HEK293 (cell line): ENCODE measurements around the gene KLHL29.

ENCODE experiments used
- CTCF ChIA-PET: fragments of 350-600 bp; formaldehyde crosslinking; extraction: SDS; loops from one replicate; lab custom pipeline; 2021; ENCODE audit warnings: antibody characterized with exemption; lab: Yijun Ruan, JAX
- POLR2A ChIA-PET: fragments of 300-600 bp; formaldehyde crosslinking; extraction: SDS; loops from one replicate; lab custom pipeline; 2020; ENCODE audit warnings: antibody characterized with exemption, inconsistent platforms; lab: Yijun Ruan, JAX
- H3K27ac ChIP-seq: fragments of 200-500 bp; sonication (Bioruptor generic); 2 replicates; pipeline ENCODE4 v1.5.1; 2014; ENCODE audit warnings: low read depth, low read length, control low read depth, inconsistent platforms; ENCODE audit errors: extremely low read depth
- H3K36me3 ChIP-seq, 2 experiments: fragments of 200-500 bp in 1 of 2; sonication (Bioruptor generic) in 1 of 2; 1 replicate in 1 of 2; 2 replicates in 1 of 2; pipeline ENCODE4 v1.5.1; 2014 to 2017; ENCODE audit warnings: inconsistent platforms in 2 of 2, low read length in 2 of 2; ENCODE audit not compliant: control insufficient read depth in 2 of 2, insufficient read depth in 1 of 2
- H3K4me1 ChIP-seq: fragments of 200-500 bp; sonication (Bioruptor generic); 2 replicates; pipeline ENCODE4 v1.5.1; 2014; ENCODE audit warnings: mild to moderate bottlenecking, low read length, inconsistent platforms; ENCODE audit not compliant: control insufficient read depth, insufficient read depth
- H3K4me3 ChIP-seq: 2 replicates; pipeline ENCODE4 v1.5.1; 2011; ENCODE audit warnings: low read depth, mild to moderate bottlenecking, control low read depth, low read length, moderate library complexity
- H3K9me3 ChIP-seq: fragments of 200-500 bp; sonication (Bioruptor generic); 2 replicates; pipeline ENCODE4 v1.5.1; 2014; ENCODE audit warnings: low read depth, low read length, inconsistent platforms; ENCODE audit not compliant: control insufficient read depth, insufficient read depth
- BCL11A ChIP-seq: fragments of 450-650 bp; formaldehyde crosslinking; IDR thresholded peaks from 2 replicates; pipeline ENCODE4 v1.5.1; 2016; ENCODE audit warnings: low read depth, missing biosample characterization, missing genetic modification characterization
- BCL11B ChIP-seq: fragments of 450-650 bp; formaldehyde crosslinking; IDR thresholded peaks from 2 replicates; pipeline ENCODE4 v1.5.1; 2016; ENCODE audit warnings: low read depth, missing biosample characterization, missing genetic modification characterization
- GLIS1 ChIP-seq: fragments of 450-650 bp; formaldehyde crosslinking; IDR thresholded peaks from 2 replicates; pipeline ENCODE4 v1.5.1; 2016; ENCODE audit warnings: missing biosample characterization, missing genetic modification characterization
- HOXD13 ChIP-seq: sonication (generic); formaldehyde crosslinking; IDR thresholded peaks from 2 replicates; pipeline ENCODE4 v1.8.0; 2022; ENCODE audit warnings: missing genetic modification reagents, borderline replicate concordance
- KLF10 ChIP-seq: fragments of 450-650 bp; IDR thresholded peaks from 2 replicates; pipeline ENCODE4 v1.5.1; 2018; ENCODE audit warnings: missing biosample characterization, mild to moderate bottlenecking, missing genetic modification characterization
- ZBTB1 ChIP-seq: fragments of 450-650 bp; formaldehyde crosslinking; IDR thresholded peaks from 2 replicates; pipeline ENCODE4 v1.5.1; 2016; ENCODE audit warnings: missing biosample characterization, missing genetic modification characterization
- ZNF10 ChIP-seq: fragments of 450-650 bp; formaldehyde crosslinking; IDR thresholded peaks from 2 replicates; pipeline ENCODE4 v1.5.1; 2017; ENCODE audit warnings: missing biosample characterization, missing genetic modification characterization
- ZNF140 ChIP-seq: fragments of 450-650 bp; formaldehyde crosslinking; IDR thresholded peaks from 2 replicates; pipeline ENCODE4 v1.5.1; 2016; ENCODE audit warnings: missing biosample characterization, missing genetic modification characterization
- ZNF24 ChIP-seq: fragments of 450-650 bp; formaldehyde crosslinking; IDR thresholded peaks from 2 replicates; pipeline ENCODE4 v1.5.1; 2016; ENCODE audit warnings: missing biosample characterization, missing genetic modification characterization
- ZNF266 ChIP-seq: fragments of 450-650 bp; formaldehyde crosslinking; IDR thresholded peaks from 2 replicates; pipeline ENCODE4 v1.5.1; 2016; ENCODE audit warnings: missing biosample characterization, missing genetic modification characterization, low read depth
- ZNF394 ChIP-seq: fragments of 450-650 bp; formaldehyde crosslinking; IDR thresholded peaks from 2 replicates; pipeline ENCODE4 v1.5.1; 2016; ENCODE audit warnings: missing biosample characterization, missing genetic modification characterization, mild to moderate bottlenecking, moderate library complexity, borderline replicate concordance
- ZNF560 ChIP-seq: fragments of 450-650 bp; formaldehyde crosslinking; IDR thresholded peaks from 2 replicates; pipeline ENCODE4 v1.5.1; 2017; ENCODE audit warnings: missing biosample characterization, missing genetic modification characterization, borderline replicate concordance
- ZNF629 ChIP-seq: fragments of 450-650 bp; formaldehyde crosslinking; IDR thresholded peaks from 2 replicates; pipeline ENCODE4 v1.5.1; 2017; ENCODE audit warnings: missing biosample characterization, missing genetic modification characterization
- TF ChIP-seq, protein P1 (sequence below): fragments of 450-650 bp; formaldehyde crosslinking; conservative IDR thresholded peaks from 2 replicates; pipeline ENCODE4 v1.5.1; 2016; ENCODE audit warnings: low read depth, missing biosample characterization, missing genetic modification characterization

The KLHL29 gene

GRCh38 chr2:23459032-23459431 is 74.1 kb downstream of the KLHL29 start (continued):
- TF ChIP-seq ZNF629 (tag by site-specific recombination) (no peak), KLF10 (no peak)

GRCh38 chr2:23460228-23460627 is 75.2 kb downstream of the KLHL29 start:
- H3K36me3 ChIP-seq = no peaks in the 10 kb centered on the region
- no peaks in the 10 kb centered on the region for H3K4me1 ChIP-seq
- TF ChIP-seq ZNF394 (tag by site-specific recombination) = no peak
- no peak for TF ChIP-seq BCL11A (tag by site-specific recombination)
- no peak for TF ChIP-seq ZBTB1 (tag by site-specific recombination)
- no peak for TF ChIP-seq ZNF10
- no peak for TF ChIP-seq ZNF24
- TF ChIP-seq, protein P1, sequence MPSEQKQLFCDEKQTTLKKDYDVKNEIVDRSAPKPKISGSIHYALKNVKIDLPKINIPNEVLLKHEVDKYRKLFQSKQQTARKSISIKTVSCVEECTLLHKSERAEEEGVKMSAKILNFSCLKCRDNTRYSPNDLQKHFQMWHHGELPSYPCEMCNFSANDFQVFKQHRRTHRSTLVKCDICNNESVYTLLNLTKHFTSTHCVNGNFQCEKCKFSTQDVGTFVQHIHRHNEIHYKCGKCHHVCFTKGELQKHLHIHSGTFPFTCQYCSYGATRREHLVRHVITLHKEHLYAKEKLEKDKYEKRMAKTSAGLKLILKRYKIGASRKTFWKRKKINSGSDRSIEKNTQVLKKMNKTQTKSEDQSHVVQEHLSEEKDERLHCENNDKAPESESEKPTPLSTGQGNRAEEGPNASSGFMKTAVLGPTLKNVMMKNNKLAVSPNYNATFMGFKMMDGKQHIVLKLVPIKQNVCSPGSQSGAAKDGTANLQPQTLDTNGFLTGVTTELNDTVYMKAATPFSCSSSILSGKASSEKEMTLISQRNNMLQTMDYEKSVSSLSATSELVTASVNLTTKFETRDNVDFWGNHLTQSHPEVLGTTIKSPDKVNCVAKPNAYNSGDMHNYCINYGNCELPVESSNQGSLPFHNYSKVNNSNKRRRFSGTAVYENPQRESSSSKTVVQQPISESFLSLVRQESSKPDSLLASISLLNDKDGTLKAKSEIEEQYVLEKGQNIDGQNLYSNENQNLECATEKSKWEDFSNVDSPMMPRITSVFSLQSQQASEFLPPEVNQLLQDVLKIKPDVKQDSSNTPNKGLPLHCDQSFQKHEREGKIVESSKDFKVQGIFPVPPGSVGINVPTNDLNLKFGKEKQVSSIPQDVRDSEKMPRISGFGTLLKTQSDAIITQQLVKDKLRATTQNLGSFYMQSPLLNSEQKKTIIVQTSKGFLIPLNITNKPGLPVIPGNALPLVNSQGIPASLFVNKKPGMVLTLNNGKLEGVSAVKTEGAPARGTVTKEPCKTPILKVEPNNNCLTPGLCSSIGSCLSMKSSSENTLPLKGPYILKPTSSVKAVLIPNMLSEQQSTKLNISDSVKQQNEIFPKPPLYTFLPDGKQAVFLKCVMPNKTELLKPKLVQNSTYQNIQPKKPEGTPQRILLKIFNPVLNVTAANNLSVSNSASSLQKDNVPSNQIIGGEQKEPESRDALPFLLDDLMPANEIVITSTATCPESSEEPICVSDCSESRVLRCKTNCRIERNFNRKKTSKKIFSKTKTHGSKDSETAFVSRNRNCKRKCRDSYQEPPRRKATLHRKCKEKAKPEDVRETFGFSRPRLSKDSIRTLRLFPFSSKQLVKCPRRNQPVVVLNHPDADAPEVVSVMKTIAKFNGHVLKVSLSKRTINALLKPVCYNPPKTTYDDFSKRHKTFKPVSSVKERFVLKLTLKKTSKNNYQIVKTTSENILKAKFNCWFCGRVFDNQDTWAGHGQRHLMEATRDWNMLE (tag by site-specific recombination) = no peak
- no peak for TF ChIP-seq ZNF266 (tag by site-specific recombination)
- H3K9me3 ChIP-seq = no peaks in the 10 kb centered on the region
- POLR2A ChIA-PET = interaction anchor here (1.0 kb wide), 1 partner anchor 24 kb away, joined by 3 read pairs; no protein-coding TSS in a partner anchor
- CTCF ChIA-PET = interaction anchor here (0.6 to 2.1 kb wide), 8 partner anchors 11 to 552 kb away, joined by 3 to 8 read pairs (median 4); no protein-coding TSS in a partner anchor
- H3K27ac ChIP-seq = no peak overlapping the region
- H3K4me3 ChIP-seq = no peak overlapping the region

DNA sequence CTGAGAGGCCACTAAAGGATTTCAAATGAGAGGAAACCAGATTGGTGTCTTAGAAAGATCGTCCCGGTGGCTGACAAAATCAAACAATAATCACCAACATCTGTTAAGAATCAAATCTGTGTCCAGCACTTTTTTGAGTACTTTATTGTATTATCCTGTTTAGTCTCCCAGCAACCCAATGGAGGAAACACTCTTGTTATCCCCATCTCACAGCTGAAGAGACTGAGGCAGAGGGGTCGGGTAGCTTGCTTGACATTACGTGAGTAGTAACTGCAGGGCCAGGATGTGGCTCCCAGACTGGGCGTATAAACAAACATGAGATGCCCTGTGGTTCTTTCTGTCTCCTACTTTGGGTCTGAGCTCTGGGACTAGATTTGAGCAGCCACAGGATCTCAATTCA is 76.0 kb downstream of the KLHL29 start:
- no peaks in the 10 kb centered on the region for H3K36me3 ChIP-seq
- ChIA-PET POLR2A (no interaction called here), CTCF (interaction anchor here (0.6 to 2.1 kb wide), 9 partner anchors 11 to 551 kb away, joined by 3 to 8 read pairs (median 4); no protein-coding TSS in a partner anchor)
- no peak for TF ChIP-seq GLIS1
- no peak for TF ChIP-seq ZNF140 (tag by site-specific recombination)
- no peak for TF ChIP-seq BCL11B (tag by site-specific recombination)
- H3K4me3 ChIP-seq = no peak overlapping the region
- H3K9me3 ChIP-seq = no peaks in the 10 kb centered on the region
- H3K27ac ChIP-seq = no peak overlapping the region
- H3K4me1 ChIP-seq = no peaks in the 10 kb centered on the region

GRCh38 chr2:23464156-23464555 is 79.2 kb downstream of the KLHL29 start:
- no peaks in the 10 kb centered on the region for H3K4me1 ChIP-seq
- H3K27ac ChIP-seq = no peak overlapping the region
- CTCF ChIA-PET = no interaction called here
- H3K9me3 ChIP-seq = no peaks in the 10 kb centered on the region
- no peaks in the 10 kb centered on the region for H3K36me3 ChIP-seq
- POLR2A ChIA-PET = no interaction called here
- no peak for TF ChIP-seq ZNF629 (tag by site-specific recombination)
- TF ChIP-seq ZNF560 (tag by site-specific recombination) = no peak
- TF ChIP-seq HOXD13 (CRISPR knock-in tag) = no peak
- TF ChIP-seq, all 188 proteins: peak for 0
- no peak overlapping the region for H3K4me3 ChIP-seq
